K562 (cell line): ENCODE measurements around the gene PDCD10. TPM values are rescaled to one million over a fixed set of nuclear protein-coding genes. Genes with fewer than 3 reads are reported as not detected.

Source experiments
- ATF7 ChIP-seq: fragments of 450-650 bp; IDR thresholded peaks from 2 replicates; pipeline ENCODE4 v1.7.1; 2014; ENCODE audit warnings: mild to moderate bottlenecking, moderate library complexity
- BCOR ChIP-seq: fragments of 450-650 bp; IDR thresholded peaks from 2 replicates; pipeline ENCODE4 v1.6.1; 2016
- DPF2 ChIP-seq: fragments of 450-650 bp; IDR thresholded peaks from 2 replicates; pipeline ENCODE4 v1.6.1; 2016
- ETV6 ChIP-seq, 3 experiments: fragments of 150-350 bp in 1 of 3; sonication (generic) in 1 of 3; formaldehyde crosslinking in 1 of 3; IDR thresholded peaks; 2 replicates each; pipeline versions ENCODE4 v1.6.1 to v1.8.0; 2014 to 2022; ENCODE audit warnings: borderline replicate concordance in 2 of 3, low read depth in 2 of 3, antibody characterized with exemption in 1 of 3, low read length in 1 of 3, mild to moderate bottlenecking in 1 of 3, missing genetic modification reagents in 1 of 3
- FOXM1 ChIP-seq, 2 experiments: fragments of 450-650 bp in 1 of 2; sonication (generic) in 1 of 2; formaldehyde crosslinking in 1 of 2; IDR thresholded peaks; 2 replicates each; pipeline versions ENCODE4 v1.6.1 to v1.9.0; 2017 to 2022; ENCODE audit warnings: low read depth in 2 of 2, mild to moderate bottlenecking in 2 of 2, missing genetic modification reagents in 1 of 2, moderate library complexity in 1 of 2
- JUN ChIP-seq, 2 experiments: sonication (generic) in 1 of 2; formaldehyde crosslinking in 1 of 2; IDR thresholded peaks; 2 replicates each; pipeline versions ENCODE4 v1.6.1 to v1.8.0; 2012 to 2022; ENCODE audit warnings: borderline replicate concordance in 2 of 2, mild to moderate bottlenecking in 2 of 2, improper control_type of control experiment in 1 of 2, low read depth in 1 of 2, low read length in 1 of 2, missing genetic modification reagents in 1 of 2
- LEF1 ChIP-seq: fragments of 450-650 bp; IDR thresholded peaks from 2 replicates; pipeline ENCODE4 v1.6.1; 2016; ENCODE audit warnings: mild to moderate bottlenecking
- MYC ChIP-seq, 2 experiments: fragments of 250-450 bp in 1 of 2; sonication (Bioruptor Pico) in 1 of 2; IDR thresholded peaks; 2 replicates each; pipeline versions ENCODE4 v1.5.1 to v1.6.1; 2012 to 2021; ENCODE audit warnings: low read depth in 2 of 2, borderline replicate concordance in 1 of 2, improper control_type of control experiment in 1 of 2, low read length in 1 of 2, mild to moderate bottlenecking in 1 of 2, moderate library complexity in 1 of 2
- NR3C1 ChIP-seq: sonication (generic); formaldehyde crosslinking; IDR thresholded peaks from 2 replicates; pipeline ENCODE4 v1.8.1; 2022; ENCODE audit warnings: missing genetic modification reagents
- PHTF2 ChIP-seq: fragments of 250-450 bp; sonication (Bioruptor Pico); IDR thresholded peaks from 2 replicates; pipeline ENCODE4 v1.5.0; 2021; ENCODE audit warnings: mild to moderate bottlenecking
- PTBP1 ChIP-seq: fragments of 200-400 bp; formaldehyde crosslinking; IDR thresholded peaks from 2 replicates; pipeline ENCODE4 v1.6.1; 2017; ENCODE audit warnings: low read depth, low read length
- RAD51 ChIP-seq: fragments of 450-650 bp; IDR thresholded peaks from 2 replicates; pipeline ENCODE4 v1.7.1; 2016; ENCODE audit warnings: low read depth, mild to moderate bottlenecking, borderline replicate concordance
- RNF2 ChIP-seq: sonication (generic); IDR thresholded peaks from 2 replicates; pipeline ENCODE4 v1.6.1; 2016
- SAP30 ChIP-seq: fragments of 200-600 bp; sonication (generic); IDR thresholded peaks from 2 replicates; pipeline ENCODE4 v1.6.1; 2012; ENCODE audit warnings: borderline replicate concordance, low read depth, mild to moderate bottlenecking, moderate library complexity, low read length, control low read depth, inconsistent platforms; ENCODE audit not compliant: insufficient read depth, poor library complexity, severe bottlenecking
- SRSF1 ChIP-seq: fragments of 200-400 bp; formaldehyde crosslinking; IDR thresholded peaks from 2 replicates; pipeline ENCODE4 v1.6.1; 2017; ENCODE audit warnings: mild to moderate bottlenecking, low read depth, low read length, moderate library complexity
- ZNF146 ChIP-seq: IDR thresholded peaks from one replicate; pipeline ENCODE4 v1.6.1; 2018; ENCODE audit warnings: missing compliant biosample characterization; ENCODE audit not compliant: unreplicated experiment
- ZNF778 ChIP-seq: fragments of 450-650 bp; formaldehyde crosslinking; IDR thresholded peaks from 2 replicates; pipeline ENCODE4 v1.4.0; 2020; ENCODE audit warnings: mild to moderate bottlenecking, moderate library complexity
- polyA plus RNA-seq, 8 experiments: library from polyadenylated mRNA; depleted of rRNA in 4 of 8; stranded (reverse) in 5 of 8; unstranded in 3 of 8; fragments of >200 nt; fragmentation: Nextera tagmentation in 2 of 8; fragmentation: Illumina TruSeq in 1 of 8; extraction: Ambion mirVana in 2 of 8; extraction: Trizol in 1 of 8; gene quantifications; 2 replicates each; pipeline versions ENCODE4 v1.2.1 to v1.2.3, GENCODE V29; 2011 to 2014; ENCODE audit warnings: inconsistent platforms in 1 of 8, missing spikeins in 1 of 8
- total RNA-seq, 7 experiments: library from RNA; depleted of rRNA in 6 of 7; stranded (reverse); fragments of >200 nt in 6 of 7; fragmentation: Illumina TruSeq in 2 of 7; extraction: Trizol in 2 of 7; gene quantifications; 2 replicates each; pipeline versions ENCODE4 v1.2.1 to v1.2.3, GENCODE V29; 2011 to 2021; ENCODE audit warnings: low replicate concordance in 1 of 7
- TF ChIP-seq, protein P1 (sequence below), 2 experiments: fragments of 450-650 bp in 1 of 2; sonication (generic) in 1 of 2; formaldehyde crosslinking in 1 of 2; IDR thresholded peaks; 2 replicates each; pipeline versions ENCODE4 v1.7.1 to v1.9.0; 2016 to 2022; ENCODE audit warnings: inconsistent platforms in 1 of 2, mild to moderate bottlenecking in 1 of 2, missing genetic modification reagents in 1 of 2

PDCD10 gene
- total and polyA plus RNA-seq, 9 of the 15 experiments (the other 6 are each of a cell fraction or from before 2014, with no cell fraction given), result 121 to 476 (median 232) TPM

DNA sequence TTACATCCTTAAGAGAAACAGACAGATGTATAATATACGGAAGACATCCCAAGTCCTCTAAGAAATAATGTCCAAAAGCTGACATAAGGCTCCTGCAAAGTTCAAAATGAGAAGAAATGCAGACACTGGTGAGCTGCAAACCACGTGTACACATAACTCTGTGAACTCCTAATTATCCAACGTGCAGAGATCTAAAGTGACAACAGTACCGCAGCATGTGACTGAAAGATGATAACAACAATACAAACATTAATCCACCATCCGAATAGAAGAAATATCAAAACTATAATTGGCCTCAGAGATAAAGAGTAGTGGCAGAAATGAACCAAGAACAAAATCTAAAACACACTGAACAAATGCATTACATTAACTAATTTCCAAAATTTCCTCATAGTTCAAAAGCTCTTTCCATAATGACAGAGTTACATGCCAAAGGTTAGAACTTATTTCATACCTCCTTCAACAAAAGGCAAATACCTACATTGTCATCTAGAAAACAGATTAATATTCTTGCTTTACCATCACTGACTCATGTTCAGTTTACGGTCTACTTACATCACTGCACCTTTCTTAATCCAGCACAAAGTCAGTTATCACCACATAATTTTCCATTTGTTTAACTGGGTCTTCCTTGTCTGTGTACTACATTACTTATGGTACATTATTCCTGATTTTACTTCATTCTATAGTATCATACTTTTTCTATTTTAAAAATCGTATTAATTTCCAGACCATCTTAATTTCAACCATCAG, 2.2 kb downstream of the PDCD10 start (continued):
- TF ChIP-seq PHTF2 (CRISPR knock-in tag), result no peak
- TF ChIP-seq FOXM1 (IDR thresholded peaks at IDR 0.05; ENCODE audit: low read depth), result peak; percentile 12; the same call in 1 of the 2 replicates
- no peak for TF ChIP-seq FOXM1 (CRISPR knock-in tag; IDR thresholded peaks at IDR 0.05; ENCODE audit: low read depth)
- no peak for TF ChIP-seq PTBP1
- no peak for TF ChIP-seq ETV6 (IDR thresholded peaks at IDR 0.05; ENCODE audit: borderline replicate concordance in 1 of 2, low read depth in 2 of 2, low read length in 1 of 2)
- TF ChIP-seq ETV6 (CRISPR knock-in tag; IDR thresholded peaks at IDR 0.05; ENCODE audit: borderline replicate concordance), result no peak
- no peak for TF ChIP-seq LEF1
- TF ChIP-seq SAP30, result peak; percentile 61
- TF ChIP-seq ZNF146 (CRISPR knock-in tag), result no peak
- TF ChIP-seq JUN (IDR thresholded peaks at IDR 0.05; ENCODE audit: borderline replicate concordance, low read depth, low read length), result no peak
- no peak for TF ChIP-seq JUN (CRISPR knock-in tag; IDR thresholded peaks at IDR 0.05; ENCODE audit: borderline replicate concordance)
- peak; percentile 22; the same call in 1 of the 2 replicates for TF ChIP-seq MYC (IDR thresholded peaks at IDR 0.05; ENCODE audit: low read depth, low read length)
- no peak for TF ChIP-seq MYC (CRISPR knock-in tag; IDR thresholded peaks at IDR 0.05; ENCODE audit: borderline replicate concordance, low read depth)
- TF ChIP-seq ZNF778, result no peak
- TF ChIP-seq ATF7, result no peak
- no peak for TF ChIP-seq NR3C1
- 0 out of 2 replicates have a peak, but pooled peaks have one; percentile 12 for TF ChIP-seq DPF2
- TF ChIP-seq SRSF1, result no peak
- no peak for TF ChIP-seq BCOR
- no peak for TF ChIP-seq RNF2
- TF ChIP-seq RAD51, result peak; percentile 54; the same call in 1 of the 2 replicates
- TF ChIP-seq, protein P1, sequence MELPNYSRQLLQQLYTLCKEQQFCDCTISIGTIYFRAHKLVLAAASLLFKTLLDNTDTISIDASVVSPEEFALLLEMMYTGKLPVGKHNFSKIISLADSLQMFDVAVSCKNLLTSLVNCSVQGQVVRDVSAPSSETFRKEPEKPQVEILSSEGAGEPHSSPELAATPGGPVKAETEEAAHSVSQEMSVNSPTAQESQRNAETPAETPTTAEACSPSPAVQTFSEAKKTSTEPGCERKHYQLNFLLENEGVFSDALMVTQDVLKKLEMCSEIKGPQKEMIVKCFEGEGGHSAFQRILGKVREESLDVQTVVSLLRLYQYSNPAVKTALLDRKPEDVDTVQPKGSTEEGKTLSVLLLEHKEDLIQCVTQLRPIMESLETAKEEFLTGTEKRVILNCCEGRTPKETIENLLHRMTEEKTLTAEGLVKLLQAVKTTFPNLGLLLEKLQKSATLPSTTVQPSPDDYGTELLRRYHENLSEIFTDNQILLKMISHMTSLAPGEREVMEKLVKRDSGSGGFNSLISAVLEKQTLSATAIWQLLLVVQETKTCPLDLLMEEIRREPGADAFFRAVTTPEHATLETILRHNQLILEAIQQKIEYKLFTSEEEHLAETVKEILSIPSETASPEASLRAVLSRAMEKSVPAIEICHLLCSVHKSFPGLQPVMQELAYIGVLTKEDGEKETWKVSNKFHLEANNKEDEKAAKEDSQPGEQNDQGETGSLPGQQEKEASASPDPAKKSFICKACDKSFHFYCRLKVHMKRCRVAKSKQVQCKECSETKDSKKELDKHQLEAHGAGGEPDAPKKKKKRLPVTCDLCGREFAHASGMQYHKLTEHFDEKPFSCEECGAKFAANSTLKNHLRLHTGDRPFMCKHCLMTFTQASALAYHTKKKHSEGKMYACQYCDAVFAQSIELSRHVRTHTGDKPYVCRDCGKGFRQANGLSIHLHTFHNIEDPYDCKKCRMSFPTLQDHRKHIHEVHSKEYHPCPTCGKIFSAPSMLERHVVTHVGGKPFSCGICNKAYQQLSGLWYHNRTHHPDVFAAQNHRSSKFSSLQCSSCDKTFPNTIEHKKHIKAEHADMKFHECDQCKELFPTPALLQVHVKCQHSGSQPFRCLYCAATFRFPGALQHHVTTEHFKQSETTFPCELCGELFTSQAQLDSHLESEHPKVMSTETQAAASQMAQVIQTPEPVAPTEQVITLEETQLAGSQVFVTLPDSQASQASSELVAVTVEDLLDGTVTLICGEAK (IDR thresholded peaks at IDR 0.05), result 0 out of 2 replicates have a peak, but pooled peaks have one; percentile 19
- TF ChIP-seq, protein P1 (CRISPR knock-in tag; IDR thresholded peaks at IDR 0.05), result no peak
